ENCODE measurements around the gene DMRT1.

The DMRT1 gene

DNA sequence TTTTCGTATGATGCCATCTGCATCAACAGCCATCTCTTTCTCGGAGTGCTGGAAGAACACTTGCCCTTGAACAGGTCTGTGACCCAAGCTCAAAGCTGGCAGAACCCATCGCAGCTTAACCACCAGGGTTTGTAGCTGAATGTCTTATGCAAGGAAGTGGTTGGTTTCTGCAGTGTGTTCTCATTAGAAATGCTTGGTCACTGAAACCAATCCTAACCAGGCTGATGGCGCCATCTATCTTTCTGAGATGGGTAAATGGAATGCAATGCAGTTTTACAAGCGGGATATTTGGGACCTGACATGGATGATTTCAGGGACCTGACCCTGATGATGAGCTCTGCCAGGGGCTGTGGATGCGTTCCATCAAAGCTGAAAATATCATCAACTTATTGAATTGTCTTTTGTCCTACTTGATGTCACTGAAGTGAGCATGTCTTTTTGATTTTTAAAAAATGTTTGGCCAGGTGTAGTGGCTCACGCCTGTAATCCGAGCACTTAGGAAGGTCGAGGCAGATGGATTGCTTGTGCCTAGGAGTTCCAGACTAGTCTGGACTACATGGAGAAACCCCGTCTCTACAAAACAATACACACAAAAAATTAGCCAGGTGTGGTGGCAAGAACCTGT lies 163.7 kb downstream of the DMRT1 start:
- DNase-seq: peak; percentile 79

- DNase-seq: no peak
These were observed 165.8 kb downstream of the DMRT1 start for GRCh38 chr9:1007312-1007711.

DNA sequence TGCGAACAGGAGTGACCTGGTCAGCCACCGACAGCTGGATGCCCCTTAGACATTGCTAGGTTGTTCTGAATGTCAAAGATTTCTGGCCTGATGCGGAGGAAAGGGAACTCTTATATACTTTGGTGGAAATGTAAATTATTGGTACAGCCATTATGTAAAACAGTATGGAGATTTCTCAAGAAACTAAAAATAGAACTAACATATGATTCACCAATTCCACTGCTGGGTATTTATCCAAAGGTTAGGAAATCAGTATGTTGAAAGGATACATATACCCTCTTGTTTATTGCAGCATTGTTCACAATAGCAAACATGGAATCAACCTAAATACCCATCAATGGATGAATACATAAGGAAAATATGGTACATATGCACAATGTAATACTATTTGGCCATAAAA lies 166.7 kb downstream of the DMRT1 start:
- DNase-seq: no peak

DNA sequence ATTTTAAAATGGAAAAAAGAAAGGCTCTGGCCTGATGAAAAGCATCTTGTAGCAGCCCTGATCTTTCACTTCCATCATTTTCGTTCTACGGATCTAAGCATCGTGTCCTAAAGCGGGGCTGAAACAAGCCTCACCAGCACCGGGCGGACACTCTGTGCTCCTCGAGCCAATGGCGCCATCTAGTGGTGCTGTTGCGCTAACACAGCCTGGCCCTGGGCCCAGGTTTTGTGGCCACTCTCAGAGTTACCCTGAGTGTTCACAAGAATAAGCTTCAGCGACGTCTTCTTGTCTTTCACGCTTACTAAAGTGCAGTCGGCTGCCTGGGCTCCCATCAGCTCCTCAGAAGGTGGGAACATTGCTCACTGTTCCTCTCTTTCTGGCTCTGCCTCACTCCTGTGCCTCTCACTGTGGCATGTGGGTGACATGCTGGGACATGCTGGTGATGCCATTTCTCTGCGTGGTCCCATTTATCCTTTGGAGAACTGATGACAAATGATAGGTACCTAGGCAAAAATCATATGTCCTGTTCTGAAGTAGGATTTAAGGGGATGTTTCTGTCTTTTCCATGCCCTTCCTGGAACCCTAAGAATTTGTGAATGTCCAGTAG lies 167.7 kb downstream of the DMRT1 start:
- peak; percentile 90 for DNase-seq

DNA sequence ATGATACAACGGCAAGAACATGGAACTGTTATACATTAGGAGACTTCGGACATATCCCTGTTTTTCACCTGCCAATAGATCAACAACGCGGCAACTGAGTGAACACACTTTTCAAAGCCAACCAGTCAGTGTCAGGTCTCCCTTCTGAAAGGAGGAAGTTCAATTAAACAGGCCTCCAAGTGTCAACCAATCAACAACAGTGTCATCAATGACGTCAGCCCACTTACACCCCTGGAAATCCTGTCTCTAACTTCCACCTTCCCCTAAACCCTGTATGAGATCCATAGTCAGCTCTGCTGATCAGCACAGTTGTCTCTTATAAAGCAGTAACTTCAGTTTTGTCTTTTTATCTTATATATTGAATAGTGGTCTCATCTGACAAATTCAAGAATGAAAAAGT lies 171.5 kb downstream of the DMRT1 start:
- peak; percentile 23 for DNase-seq

GRCh38 chr9:1014225-1014624 lies 172.7 kb downstream of the DMRT1 start:
- no peak for DNase-seq

- DNase-seq: no peak
These were observed 173.1 kb downstream of the DMRT1 start for GRCh38 chr9:1014640-1015039.

DNA sequence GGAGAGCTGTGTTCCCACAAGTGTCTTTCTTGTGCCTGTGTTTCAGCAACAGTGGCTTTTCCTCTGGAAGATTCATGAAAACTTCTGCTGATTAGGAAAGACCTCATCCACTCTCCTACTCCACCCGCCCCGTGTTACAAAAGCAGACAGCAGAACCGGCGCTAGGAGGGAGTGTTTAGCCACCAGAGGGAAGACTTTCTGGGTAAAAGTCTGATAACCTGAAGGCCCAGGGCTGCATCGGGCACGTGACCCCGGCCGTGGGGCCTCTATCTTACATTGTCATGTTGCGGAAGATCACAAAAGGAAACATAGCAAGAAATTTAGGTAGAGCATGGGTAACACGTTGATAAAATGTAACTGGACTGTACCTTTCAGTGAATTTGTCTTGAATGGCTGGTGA lies 176.6 kb downstream of the DMRT1 start:
- peak; percentile 82 for DNase-seq
